ENCODE measurements around the gene DPP6.

DPP6 gene

GRCh38 chr7:154862153-154862791 lies 810.1 kb downstream of the DPP6 start:
- Histone ChIP-seq H3K4me3 (ENCODE audit: severe bottlenecking) (no peak overlapping the region), H3K4me1 (ENCODE audit: insufficient read depth, poor library complexity, severe bottlenecking) (no peaks in the 10 kb centered on the region), H3K27me3 (ENCODE audit: insufficient read depth, poor library complexity, severe bottlenecking) (no peaks in the 10 kb centered on the region), H3K27ac (ENCODE audit: poor library complexity, severe bottlenecking) (no peak overlapping the region), H3K9me3 (ENCODE audit: severe bottlenecking) (no peaks in the 10 kb centered on the region), H3K36me3 (ENCODE audit: low read depth) (no peaks in the 10 kb centered on the region)
- ATAC-seq (ENCODE audit: low read depth), result no peak
- TF ChIP-seq, protein P1, sequence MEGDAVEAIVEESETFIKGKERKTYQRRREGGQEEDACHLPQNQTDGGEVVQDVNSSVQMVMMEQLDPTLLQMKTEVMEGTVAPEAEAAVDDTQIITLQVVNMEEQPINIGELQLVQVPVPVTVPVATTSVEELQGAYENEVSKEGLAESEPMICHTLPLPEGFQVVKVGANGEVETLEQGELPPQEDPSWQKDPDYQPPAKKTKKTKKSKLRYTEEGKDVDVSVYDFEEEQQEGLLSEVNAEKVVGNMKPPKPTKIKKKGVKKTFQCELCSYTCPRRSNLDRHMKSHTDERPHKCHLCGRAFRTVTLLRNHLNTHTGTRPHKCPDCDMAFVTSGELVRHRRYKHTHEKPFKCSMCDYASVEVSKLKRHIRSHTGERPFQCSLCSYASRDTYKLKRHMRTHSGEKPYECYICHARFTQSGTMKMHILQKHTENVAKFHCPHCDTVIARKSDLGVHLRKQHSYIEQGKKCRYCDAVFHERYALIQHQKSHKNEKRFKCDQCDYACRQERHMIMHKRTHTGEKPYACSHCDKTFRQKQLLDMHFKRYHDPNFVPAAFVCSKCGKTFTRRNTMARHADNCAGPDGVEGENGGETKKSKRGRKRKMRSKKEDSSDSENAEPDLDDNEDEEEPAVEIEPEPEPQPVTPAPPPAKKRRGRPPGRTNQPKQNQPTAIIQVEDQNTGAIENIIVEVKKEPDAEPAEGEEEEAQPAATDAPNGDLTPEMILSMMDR (IDR thresholded peaks at IDR 0.05; ENCODE audit: poor library complexity, severe bottlenecking), result no peak
- no peak for DNase-seq (ENCODE audit: low spot score)

- no peaks in the 10 kb centered on the region for H3K4me1 ChIP-seq (ENCODE audit: insufficient read depth, poor library complexity, severe bottlenecking)
- no peak for DNase-seq (ENCODE audit: low spot score)
- H3K27ac ChIP-seq (ENCODE audit: poor library complexity, severe bottlenecking), result no peak overlapping the region
- TF ChIP-seq, protein P1 (IDR thresholded peaks at IDR 0.05; ENCODE audit: poor library complexity, severe bottlenecking), result no peak
- ATAC-seq (ENCODE audit: low read depth), result no peak
- no peaks in the 10 kb centered on the region for H3K27me3 ChIP-seq (ENCODE audit: insufficient read depth, poor library complexity, severe bottlenecking)
- no peaks in the 10 kb centered on the region for H3K36me3 ChIP-seq (ENCODE audit: low read depth)
- H3K4me3 ChIP-seq (ENCODE audit: severe bottlenecking), result no peak overlapping the region
- H3K9me3 ChIP-seq (ENCODE audit: severe bottlenecking), result no peaks in the 10 kb centered on the region
These were observed 811.7 kb downstream of the DPP6 start for GRCh38 chr7:154863766-154864522.

GRCh38 chr7:154864523-154864891 lies 812.3 kb downstream of the DPP6 start:
- no peak for ATAC-seq (ENCODE audit: low read depth)
- no peak for DNase-seq (ENCODE audit: low spot score)
- Histone ChIP-seq H3K27ac (ENCODE audit: poor library complexity, severe bottlenecking) (no peak overlapping the region), H3K36me3 (ENCODE audit: low read depth) (no peaks in the 10 kb centered on the region), H3K4me1 (ENCODE audit: insufficient read depth, poor library complexity, severe bottlenecking) (no peaks in the 10 kb centered on the region), H3K4me3 (ENCODE audit: severe bottlenecking) (no peak overlapping the region), H3K27me3 (ENCODE audit: insufficient read depth, poor library complexity, severe bottlenecking) (no peaks in the 10 kb centered on the region), H3K9me3 (ENCODE audit: severe bottlenecking) (no peaks in the 10 kb centered on the region)
- TF ChIP-seq, protein P1 (IDR thresholded peaks at IDR 0.05; ENCODE audit: poor library complexity, severe bottlenecking), result no peak

DNA sequence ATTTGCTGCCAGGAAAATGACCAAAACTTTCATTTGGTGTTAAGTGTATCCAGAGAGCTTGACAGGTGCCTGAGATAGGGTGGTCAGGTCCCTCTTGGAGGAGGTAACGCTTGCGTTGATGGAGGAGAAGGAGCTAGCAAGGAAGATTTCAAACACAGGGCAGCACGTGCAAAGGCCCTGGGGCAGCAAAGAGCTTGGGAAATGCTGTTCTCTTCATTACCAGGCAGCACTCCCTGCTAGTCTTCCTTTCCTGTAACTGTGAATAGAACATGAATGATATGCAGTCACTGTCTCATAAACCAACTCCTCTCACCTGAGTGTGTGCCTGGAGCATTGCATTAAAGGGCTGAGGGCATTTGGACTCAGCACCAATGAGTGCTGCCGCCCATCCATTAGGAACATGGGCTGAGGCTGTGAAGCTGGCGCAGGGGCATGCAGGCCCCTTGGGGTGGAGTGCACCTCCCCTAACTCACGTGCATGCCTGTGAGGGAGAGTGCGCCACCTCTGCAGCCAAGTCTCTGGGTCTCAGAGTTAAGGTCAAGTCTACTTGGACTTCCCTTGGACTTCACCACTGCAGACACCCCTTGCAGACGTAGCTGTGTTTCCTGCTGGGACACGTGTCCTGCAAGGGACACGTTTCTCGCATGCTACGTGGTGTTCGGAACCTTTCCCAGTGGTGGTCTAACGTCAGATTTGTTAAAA lies 813.9 kb downstream of the DPP6 start:
- H3K36me3 ChIP-seq (ENCODE audit: low read depth), result no peaks in the 10 kb centered on the region
- no peak overlapping the region for H3K4me3 ChIP-seq (ENCODE audit: severe bottlenecking)
- no peak overlapping the region for H3K27ac ChIP-seq (ENCODE audit: poor library complexity, severe bottlenecking)
- H3K4me1 ChIP-seq (ENCODE audit: insufficient read depth, poor library complexity, severe bottlenecking), result no peaks in the 10 kb centered on the region
- no peaks in the 10 kb centered on the region for H3K27me3 ChIP-seq (ENCODE audit: insufficient read depth, poor library complexity, severe bottlenecking)
- ATAC-seq (ENCODE audit: low read depth) (no peak), DNase-seq (ENCODE audit: low spot score) (no peak)
- TF ChIP-seq, protein P1 (IDR thresholded peaks at IDR 0.05; ENCODE audit: poor library complexity, severe bottlenecking), result no peak
- no peaks in the 10 kb centered on the region for H3K9me3 ChIP-seq (ENCODE audit: severe bottlenecking)

All from RWPE2 (cell line).